Measurements from ENCODE around the gene STK38. TPM values are rescaled to one million over a fixed set of nuclear protein-coding genes. Genes with fewer than 3 reads are reported as not detected.

The STK38 gene
- total and polyA plus RNA-seq, 2 of the 13 experiments (the other 11 are each of a cell fraction or from before 2014, with no cell fraction given), result 10.3 to 20.7 TPM

- peak; percentile 73 for TF ChIP-seq DBP (CRISPR knock-in tag; IDR thresholded peaks at IDR 0.05; ENCODE audit: not compliant biosample characterization)
- peak; percentile 57; the same call in 1 of the 2 replicates for TF ChIP-seq KDM3A (CRISPR knock-in tag; IDR thresholded peaks at IDR 0.05; ENCODE audit: low read depth)
- TF ChIP-seq, protein P1, sequence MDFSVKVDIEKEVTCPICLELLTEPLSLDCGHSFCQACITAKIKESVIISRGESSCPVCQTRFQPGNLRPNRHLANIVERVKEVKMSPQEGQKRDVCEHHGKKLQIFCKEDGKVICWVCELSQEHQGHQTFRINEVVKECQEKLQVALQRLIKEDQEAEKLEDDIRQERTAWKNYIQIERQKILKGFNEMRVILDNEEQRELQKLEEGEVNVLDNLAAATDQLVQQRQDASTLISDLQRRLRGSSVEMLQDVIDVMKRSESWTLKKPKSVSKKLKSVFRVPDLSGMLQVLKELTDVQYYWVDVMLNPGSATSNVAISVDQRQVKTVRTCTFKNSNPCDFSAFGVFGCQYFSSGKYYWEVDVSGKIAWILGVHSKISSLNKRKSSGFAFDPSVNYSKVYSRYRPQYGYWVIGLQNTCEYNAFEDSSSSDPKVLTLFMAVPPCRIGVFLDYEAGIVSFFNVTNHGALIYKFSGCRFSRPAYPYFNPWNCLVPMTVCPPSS (IDR thresholded peaks at IDR 0.05), result no peak
- TF ChIP-seq ZNF362 (CRISPR knock-in tag; IDR thresholded peaks at IDR 0.05; ENCODE audit: borderline replicate concordance), result peak; percentile 32; the same call in 1 of the 2 replicates
- TF ChIP-seq MEF2D (CRISPR knock-in tag; IDR thresholded peaks at IDR 0.05), result 0 out of 2 replicates have a peak, but pooled peaks have one; percentile 46
- TF ChIP-seq ZNF773 (CRISPR knock-in tag; IDR thresholded peaks at IDR 0.05; ENCODE audit: borderline replicate concordance), result peak; percentile 70; the same call in 1 of the 2 replicates
- TF ChIP-seq KDM2A (CRISPR knock-in tag; IDR thresholded peaks at IDR 0.05; ENCODE audit: borderline replicate concordance, low read depth), result peak; percentile 83
- TF ChIP-seq ZBTB33 (CRISPR knock-in tag; IDR thresholded peaks at IDR 0.05), result no peak
- peak; percentile 36; the same call in 1 of the 2 replicates for TF ChIP-seq PAXIP1 (CRISPR knock-in tag; conservative IDR thresholded peaks at IDR 0.05)
- TF ChIP-seq MTF2 (CRISPR knock-in tag; IDR thresholded peaks at IDR 0.05; ENCODE audit: borderline replicate concordance), result no peak
- peak; percentile 95; the same call in 1 of the 2 replicates for TF ChIP-seq KAT7 (CRISPR knock-in tag; IDR thresholded peaks at IDR 0.05; ENCODE audit: borderline replicate concordance)
- TF ChIP-seq KDM4B (CRISPR knock-in tag; IDR thresholded peaks at IDR 0.05), result 0 out of 2 replicates have a peak, but pooled peaks have one; percentile 44
- no peak for TF ChIP-seq NCOA1 (CRISPR knock-in tag; IDR thresholded peaks at IDR 0.05)
- no peak for TF ChIP-seq TIGD3 (CRISPR knock-in tag; IDR thresholded peaks at IDR 0.05; ENCODE audit: borderline replicate concordance)
- peak; percentile 94; the same call in 1 of the 2 replicates for TF ChIP-seq NFKB2 (CRISPR knock-in tag; IDR thresholded peaks at IDR 0.05; ENCODE audit: borderline replicate concordance)
- TF ChIP-seq IKZF1 (IDR thresholded peaks at IDR 0.05), result no peak
- TF ChIP-seq ZFP62 (CRISPR knock-in tag; IDR thresholded peaks at IDR 0.05), result no peak
- TF ChIP-seq SMAD9 (CRISPR knock-in tag; IDR thresholded peaks at IDR 0.05), result no peak
- no peak for TF ChIP-seq ZNF354B (CRISPR knock-in tag; IDR thresholded peaks at IDR 0.05)
These were observed at the start of gene STK38 (continued) for GRCh38 chr6:36546920-36547645.
